ENCODE results near the gene CCDC6.

- TF ChIP-seq TAF1 (IDR thresholded peaks at IDR 0.05; ENCODE audit: borderline replicate concordance, insufficient read depth, low read length) (no peak), REST (IDR thresholded peaks at IDR 0.05; ENCODE audit: insufficient read depth in 1 of 2, low read depth in 2 of 2, low read length in 2 of 2) (no peak), POLR2AphosphoS5 (IDR thresholded peaks at IDR 0.05; ENCODE audit: low read depth, low read length) (no peak)
These were observed 106.9 kb downstream of the CCDC6 start for GRCh38 chr10:59799421-59799820.

Data from PFSK-1 (cell line).